SK-N-SH (cell line): ENCODE data around the gene ACSF3.

Source experiments
- CHD2 ChIP-seq: fragments of 150-350 bp; IDR thresholded peaks from 2 replicates; pipeline ENCODE4 v1.6.1; 2018; ENCODE audit warnings: low read length; ENCODE audit not compliant: partially characterized antibody
- CTCF ChIP-seq: fragments of 200-600 bp; sonication (generic); IDR thresholded peaks from 2 replicates; pipeline ENCODE4 v1.6.1; 2017; ENCODE audit warnings: antibody characterized with exemption, mild to moderate bottlenecking, moderate library complexity
- EZH2phosphoT487 ChIP-seq: fragments of 200-600 bp; sonication (generic); IDR thresholded peaks from 2 replicates; pipeline ENCODE4 v1.6.1; 2017; ENCODE audit warnings: low read depth, mixed run types, mild to moderate bottlenecking, antibody characterized with exemption, moderate library complexity, borderline replicate concordance
- JUND ChIP-seq: IDR thresholded peaks from 2 replicates; pipeline ENCODE4 v1.4.0; 2012
- MEF2A ChIP-seq: IDR thresholded peaks from 2 replicates; pipeline ENCODE4 v1.4.0; 2012; ENCODE audit warnings: low read depth, borderline replicate concordance
- REST ChIP-seq: IDR thresholded peaks from 2 replicates; pipeline ENCODE4 v1.6.1; 2012; ENCODE audit warnings: mild to moderate bottlenecking, low read depth, low read length, moderate library complexity
- SIN3A ChIP-seq: IDR thresholded peaks from 2 replicates; pipeline ENCODE4 v1.6.1; 2012; ENCODE audit warnings: low read depth, mild to moderate bottlenecking, low read length, moderate library complexity, borderline replicate concordance
- USF2 ChIP-seq: fragments of 150-350 bp; IDR thresholded peaks from 2 replicates; pipeline ENCODE4 v1.6.1; 2017; ENCODE audit warnings: antibody characterized with exemption, low read length, low read depth, borderline replicate concordance

GRCh38 chr16:89096768-89097391 is 3.2 kb downstream of the ACSF3 start:
- TF ChIP-seq CHD2 (no peak), EZH2phosphoT487 (no peak), MEF2A (no peak), CTCF (no peak), JUND (no peak), REST (no peak), USF2 (no peak), SIN3A (no peak)
